ENCODE data around the gene SLC9C2.

DNA sequence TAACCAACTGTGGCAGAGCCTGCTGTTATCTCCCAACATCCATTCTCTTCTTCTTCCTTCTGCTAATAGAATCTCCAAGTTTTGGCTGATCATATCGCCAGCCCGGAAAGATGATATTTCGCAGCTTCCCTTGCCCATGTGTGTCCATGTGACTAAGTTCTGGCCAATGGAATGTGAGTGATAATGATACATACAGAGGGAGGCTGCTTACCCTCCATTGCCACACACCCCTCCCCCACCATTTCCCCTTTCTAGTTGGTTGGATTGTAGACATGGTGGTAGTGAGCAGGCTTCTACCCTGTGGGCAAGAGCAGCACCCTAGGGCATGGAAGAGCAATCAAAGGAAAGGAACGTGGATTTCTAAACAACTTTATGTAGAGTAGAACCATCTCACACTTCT is 48.8 kb downstream of the SLC9C2 start:
- no peak for TF ChIP-seq POLR2A (IDR thresholded peaks at IDR 0.05)
- TF ChIP-seq, protein P1, sequence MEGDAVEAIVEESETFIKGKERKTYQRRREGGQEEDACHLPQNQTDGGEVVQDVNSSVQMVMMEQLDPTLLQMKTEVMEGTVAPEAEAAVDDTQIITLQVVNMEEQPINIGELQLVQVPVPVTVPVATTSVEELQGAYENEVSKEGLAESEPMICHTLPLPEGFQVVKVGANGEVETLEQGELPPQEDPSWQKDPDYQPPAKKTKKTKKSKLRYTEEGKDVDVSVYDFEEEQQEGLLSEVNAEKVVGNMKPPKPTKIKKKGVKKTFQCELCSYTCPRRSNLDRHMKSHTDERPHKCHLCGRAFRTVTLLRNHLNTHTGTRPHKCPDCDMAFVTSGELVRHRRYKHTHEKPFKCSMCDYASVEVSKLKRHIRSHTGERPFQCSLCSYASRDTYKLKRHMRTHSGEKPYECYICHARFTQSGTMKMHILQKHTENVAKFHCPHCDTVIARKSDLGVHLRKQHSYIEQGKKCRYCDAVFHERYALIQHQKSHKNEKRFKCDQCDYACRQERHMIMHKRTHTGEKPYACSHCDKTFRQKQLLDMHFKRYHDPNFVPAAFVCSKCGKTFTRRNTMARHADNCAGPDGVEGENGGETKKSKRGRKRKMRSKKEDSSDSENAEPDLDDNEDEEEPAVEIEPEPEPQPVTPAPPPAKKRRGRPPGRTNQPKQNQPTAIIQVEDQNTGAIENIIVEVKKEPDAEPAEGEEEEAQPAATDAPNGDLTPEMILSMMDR (IDR thresholded peaks at IDR 0.05), result no peak

Data from Peyer's patch (tissue), 4 donors.